Activated T-cell treated with anti-CD3 and anti-CD28 coated beads for 24 hours (primary cell): ENCODE measurements around the gene PELI1.

Source experiments
- DNase-seq: peaks from one replicate; pipeline ENCODE4 v3.0.0-alpha.2; 2020; ENCODE audit warnings: low read depth

PELI1 gene

GRCh38 chr2:64153811-64154210 is 9.6 kb upstream of the PELI1 start:
- DNase-seq: no peak

GRCh38 chr2:64151476-64151875 is 7.3 kb upstream of the PELI1 start:
- no peak for DNase-seq

DNA sequence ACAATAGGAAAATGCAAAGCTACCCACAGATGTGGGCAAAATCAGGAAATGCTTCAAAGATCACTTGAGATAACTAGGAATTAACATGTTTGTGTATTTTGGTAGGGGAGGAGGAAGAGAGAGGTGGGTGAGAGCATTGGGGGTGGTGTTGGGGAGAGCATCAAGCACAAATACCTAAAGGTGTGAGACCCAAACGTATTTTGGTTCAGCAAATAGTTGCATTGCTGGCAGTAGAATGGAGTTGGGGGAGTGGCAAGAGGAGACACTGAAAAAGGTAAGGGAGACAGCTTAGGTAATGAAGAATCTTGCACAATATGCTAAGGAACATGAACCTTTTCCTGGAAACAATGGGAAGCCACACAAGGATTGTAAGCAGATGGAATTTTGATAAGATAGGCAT is 1.5 kb upstream of the PELI1 start:
- DNase-seq: no peak

DNA sequence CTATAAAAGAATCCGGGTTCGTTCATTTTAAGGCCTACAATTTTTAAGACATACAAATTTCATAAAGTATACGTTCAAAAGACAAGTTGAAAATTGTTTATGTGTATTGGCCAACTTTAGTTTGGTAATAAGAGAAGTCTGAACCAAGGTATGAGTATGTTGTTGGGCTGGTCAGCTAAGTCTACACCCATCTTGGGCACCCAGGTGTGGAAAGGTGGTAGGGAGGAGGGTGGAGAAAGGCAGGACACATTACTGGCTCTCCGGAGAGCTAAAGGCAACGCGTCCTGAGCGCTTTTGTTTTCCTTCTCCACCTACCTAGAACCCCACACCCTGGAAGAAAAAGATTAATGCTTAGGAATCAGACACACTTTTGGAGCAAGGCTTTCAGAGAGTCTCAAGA is 899 bp upstream of the PELI1 start:
- no peak for DNase-seq

GRCh38 chr2:64143169-64144056 is 807 bp downstream of the PELI1 start:
- DNase-seq: no peak

GRCh38 chr2:64142741-64143168 is 1.5 kb downstream of the PELI1 start:
- no peak for DNase-seq

DNA sequence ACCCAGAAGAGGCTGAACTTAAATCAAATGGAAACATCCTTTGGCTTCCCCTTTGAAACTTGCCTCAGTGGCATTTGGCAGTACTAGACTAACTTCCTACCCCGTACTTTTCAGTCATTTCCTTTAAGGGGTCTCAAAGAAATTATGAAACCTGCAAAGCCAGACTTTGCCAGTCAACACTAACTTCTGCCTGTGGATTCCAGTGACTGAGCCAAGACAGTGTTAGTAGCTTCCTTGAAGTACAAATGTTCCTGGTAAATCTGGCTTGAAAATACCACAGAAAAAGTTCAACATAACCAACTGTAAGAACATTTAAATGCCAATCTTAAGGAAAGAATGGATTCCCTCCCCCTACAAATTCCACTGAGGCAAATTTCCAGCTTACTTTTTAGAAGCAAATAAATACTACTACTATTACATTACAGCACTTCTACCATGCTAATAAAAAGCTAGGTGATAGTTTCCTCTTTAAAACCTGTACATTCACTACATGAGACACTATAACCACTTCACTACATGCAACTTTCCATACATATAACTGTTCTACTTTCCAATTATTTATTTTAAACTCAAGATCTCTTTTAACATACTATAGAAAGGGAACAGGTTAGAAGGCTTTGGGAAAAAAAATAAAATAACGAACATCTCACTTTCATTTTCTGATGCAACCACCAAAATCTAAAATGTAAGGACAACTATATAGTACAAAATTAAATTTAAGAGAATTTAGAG is 2.4 kb downstream of the PELI1 start:
- DNase-seq: no peak

DNA sequence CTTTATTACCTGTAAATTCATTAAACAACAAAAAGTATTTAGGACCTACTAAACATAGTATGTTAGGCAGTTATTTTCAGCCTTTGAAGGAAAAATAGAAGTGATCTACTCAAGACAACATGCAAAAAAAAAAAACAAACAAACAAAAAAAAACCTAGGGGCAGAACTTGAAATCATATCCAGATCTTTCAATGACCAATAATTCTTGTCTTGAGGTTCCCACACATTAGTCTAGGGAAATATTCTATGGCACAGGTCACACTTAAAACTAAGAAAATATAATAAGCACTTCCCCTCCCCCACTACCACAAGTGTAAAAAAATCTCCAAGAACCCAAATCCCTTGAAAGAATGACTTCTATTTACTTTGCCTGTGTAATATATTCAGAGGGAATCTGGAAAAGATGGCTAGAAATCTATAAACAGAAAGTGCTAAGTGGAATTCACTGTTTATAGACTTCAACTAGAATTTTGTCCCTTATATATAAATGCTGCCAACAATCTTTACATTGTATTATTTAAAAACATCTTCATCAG is 3.5 kb downstream of the PELI1 start:
- DNase-seq: no peak

GRCh38 chr2:64139956-64140355 is 4.3 kb downstream of the PELI1 start:
- no peak for DNase-seq

DNA sequence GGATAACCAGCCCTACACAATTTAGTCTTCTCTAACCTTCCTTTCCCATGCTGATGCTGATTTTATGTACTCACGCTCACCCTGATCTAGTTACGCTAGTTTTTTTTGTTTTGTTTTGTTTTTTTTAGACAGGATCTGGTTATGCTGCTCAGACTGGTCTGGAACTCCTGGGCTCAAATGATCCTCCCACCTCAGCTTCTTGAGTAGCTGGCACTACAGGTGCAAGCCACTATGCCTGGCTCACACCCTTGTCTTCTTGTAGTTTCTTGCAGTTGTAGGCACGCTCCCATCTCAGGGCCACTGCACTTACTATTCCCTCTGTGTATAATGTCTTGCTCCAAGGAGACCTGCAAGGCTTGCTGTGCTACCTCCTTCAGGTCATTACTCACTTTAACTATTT is 6.2 kb downstream of the PELI1 start:
- DNase-seq: no peak

DNA sequence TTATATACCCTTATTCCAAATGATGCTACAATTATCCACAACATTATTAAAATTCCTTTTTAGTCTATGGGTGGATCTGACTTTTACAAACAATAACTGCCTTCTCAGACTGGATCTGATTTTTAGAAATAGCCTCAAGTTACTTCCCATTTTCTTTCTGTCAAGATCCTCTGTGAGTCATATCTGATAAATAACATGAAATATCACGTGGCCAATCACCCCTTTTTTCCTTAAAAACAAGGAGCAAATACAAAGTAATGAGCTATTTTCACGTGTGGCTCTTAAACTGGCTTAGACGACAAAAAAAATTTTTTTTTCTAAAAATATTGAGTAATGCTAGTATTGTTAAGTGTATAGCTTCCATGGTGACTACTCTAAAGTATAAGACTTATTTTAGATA is 6.7 kb downstream of the PELI1 start:
- no peak for DNase-seq

- no peak for DNase-seq
Observed at GRCh38 chr2:64135421-64135820, 8.8 kb downstream of the PELI1 start.

DNA sequence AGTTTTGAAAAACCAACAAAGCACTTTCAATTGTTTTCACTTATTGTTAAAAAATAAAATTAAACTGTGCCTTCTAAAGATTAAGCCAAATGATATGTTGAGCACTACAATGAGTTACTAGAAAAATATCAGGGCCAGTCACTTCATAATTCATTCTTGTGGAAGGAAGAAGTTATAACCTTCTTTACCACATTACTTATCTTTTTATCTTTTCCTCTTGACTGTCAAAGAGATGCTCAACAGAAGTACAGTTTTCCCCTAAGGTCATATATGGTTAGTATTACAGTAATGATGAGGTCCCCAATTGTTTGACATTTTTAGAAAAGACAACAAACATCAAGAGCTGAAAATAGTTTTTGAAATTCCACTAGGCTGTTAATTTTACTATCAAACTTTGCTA is 9.4 kb downstream of the PELI1 start:
- no peak for DNase-seq

GRCh38 chr2:64133828-64134227 is 10.4 kb downstream of the PELI1 start:
- no peak for DNase-seq

DNA sequence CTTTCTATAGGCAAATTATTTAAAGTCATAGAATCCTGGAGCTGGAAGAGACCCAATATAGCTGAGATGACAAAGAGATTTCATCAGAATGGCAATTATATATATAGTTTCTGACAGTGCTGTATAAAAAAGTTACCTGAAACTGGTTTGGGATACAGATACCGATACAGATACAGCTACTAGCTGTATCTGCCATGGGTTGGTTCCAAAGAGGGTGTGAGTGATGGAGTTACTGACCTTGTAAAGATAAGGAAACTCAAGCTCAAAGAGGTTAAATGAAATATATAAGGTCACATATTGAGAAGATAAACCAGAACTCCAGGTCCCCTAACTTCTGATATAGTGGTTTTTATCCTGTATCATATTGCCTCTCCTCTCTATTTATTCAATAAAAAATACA is 10.9 kb downstream of the PELI1 start:
- DNase-seq: no peak

DNA sequence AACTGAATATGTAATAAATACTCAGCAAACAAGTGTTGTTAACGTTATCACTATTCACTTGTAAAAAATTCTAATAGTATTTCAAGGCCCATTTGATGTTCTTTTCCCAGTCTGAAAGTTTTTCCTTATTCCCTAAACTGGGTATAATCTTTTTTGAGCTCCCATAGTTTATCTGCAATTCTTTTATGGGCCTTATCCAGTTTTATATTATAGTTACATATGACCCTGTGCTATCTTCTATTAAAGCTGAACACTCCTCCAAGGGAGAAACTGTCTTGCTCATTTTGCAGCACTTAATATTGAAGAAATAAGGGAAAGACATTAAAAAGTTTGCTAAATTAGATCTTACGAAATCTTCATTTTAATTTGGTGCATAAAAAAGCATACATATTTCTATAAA is 13.9 kb downstream of the PELI1 start:
- DNase-seq: no peak

GRCh38 chr2:64128943-64129391 is 15.3 kb downstream of the PELI1 start:
- DNase-seq: no peak

- no peak for DNase-seq
Observed at GRCh38 chr2:64128406-64128805, 15.8 kb downstream of the PELI1 start.

DNA sequence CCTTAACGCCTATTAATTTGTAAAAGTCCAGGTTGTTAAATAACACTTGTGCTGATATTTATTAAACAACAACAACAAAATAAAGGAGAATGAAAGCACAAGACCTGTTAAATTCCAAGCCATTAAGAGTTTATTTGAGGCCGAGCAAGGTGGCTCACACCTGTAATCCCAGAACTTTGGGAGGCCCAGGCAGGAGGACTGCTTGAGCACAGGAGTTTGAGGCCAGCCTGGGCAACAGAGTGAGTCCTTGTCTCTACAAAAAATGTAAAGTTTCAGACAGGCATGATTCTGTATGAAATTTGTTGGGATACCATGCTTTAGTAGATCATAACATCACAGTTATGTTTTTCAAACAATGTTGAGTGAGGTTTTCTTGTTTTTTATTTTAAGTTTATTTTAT is 17.1 kb downstream of the PELI1 start:
- no peak for DNase-seq

GRCh38 chr2:64126601-64127000 is 17.6 kb downstream of the PELI1 start:
- no peak for DNase-seq

GRCh38 chr2:64124571-64124970 is 19.6 kb downstream of the PELI1 start:
- DNase-seq: no peak

GRCh38 chr2:64124168-64124567 is 20.1 kb downstream of the PELI1 start:
- no peak for DNase-seq

- no peak for DNase-seq
Observed at GRCh38 chr2:64123740-64124139, 20.5 kb downstream of the PELI1 start.
